Naive B cell (primary cell): Measurements from ENCODE around the gene FARP1. TPM values are rescaled to one million over a fixed set of nuclear protein-coding genes. Genes with fewer than 3 reads are reported as not detected.

Source experiments
- ATAC-seq, 2 donors: fragments of 150-1000 bp; cut with Tn5 transposase; 2 replicates each; pipeline ENCODE4 v1.10.0; 2021; ENCODE audit warnings: low read depth in 2 of 2, mild to moderate bottlenecking in 2 of 2, moderate library complexity in 2 of 2
- DNase-seq: peaks from one replicate; pipeline ENCODE4 v3.0.0; 2022
- H3K27ac Mint-ChIP-seq, 6 donors: one replicate each; pipeline ENCODE4 v1.8.0; 2020 to 2022; ENCODE audit warnings: mild to moderate bottlenecking in 6 of 6, mixed read lengths in 6 of 6, moderate library complexity in 5 of 6, inconsistent platforms in 2 of 6
- H3K27me3 Mint-ChIP-seq, 3 donors: one replicate each; pipeline ENCODE4 v1.8.0; 2021 to 2022; ENCODE audit warnings: mixed read lengths in 3 of 3, mild to moderate bottlenecking in 1 of 3
- H3K36me3 Mint-ChIP-seq, 2 donors: one replicate each; pipeline ENCODE4 v1.8.0; 2020 to 2022; ENCODE audit warnings: mixed read lengths in 2 of 2, inconsistent platforms in 1 of 2, mild to moderate bottlenecking in 1 of 2
- H3K4me1 Mint-ChIP-seq, 3 donors: one replicate each; pipeline ENCODE4 v1.8.0; 2020 to 2022; ENCODE audit warnings: mixed read lengths in 3 of 3, inconsistent platforms in 1 of 3, mild to moderate bottlenecking in 1 of 3, moderate library complexity in 1 of 3
- H3K4me3 Mint-ChIP-seq, 8 donors: one replicate each; pipeline ENCODE4 v1.8.0; 2020 to 2022; ENCODE audit warnings: mild to moderate bottlenecking in 8 of 8, mixed read lengths in 8 of 8, moderate library complexity in 8 of 8, inconsistent platforms in 2 of 8
- H3K9me3 Mint-ChIP-seq, 7 donors: one replicate each; pipeline ENCODE4 v1.8.0; 2020 to 2022; ENCODE audit warnings: mixed read lengths in 7 of 7, mild to moderate bottlenecking in 5 of 7, inconsistent platforms in 2 of 7, moderate library complexity in 1 of 7
- polyA plus RNA-seq, 6 donors: library from polyadenylated mRNA; unstranded; fragments of 300-500 nt; fragmentation: Illumina TruSeq; gene quantifications; one replicate each; pipeline ENCODE4 v1.2.3, GENCODE V29; 2021; ENCODE audit warnings: low read depth in 6 of 6

Gene FARP1
- polyA plus RNA-seq, 6 donors from 2014 or later, result 0.44 to 1.2 (median 0.86) TPM; not detected in 1

- Mint-ChIP-seq H3K4me1 (no peaks in the 10 kb centered on the region), H3K27ac (no peak overlapping the region), H3K4me3 (no peak overlapping the region), H3K27me3 (peaks cover 29 to 36% (median 29%) of the 10 kb centered on the region in 3 donors), H3K9me3 (peaks cover 0 to 21% (median 13%) of the 10 kb centered on the region in 7 donors), H3K36me3 (peaks cover 0 to 7% of the 10 kb centered on the region in 2 donors)
- DNase-seq (no peak), ATAC-seq (no peak)
Observed at GRCh38 chr13:98335721-98336120, 192.8 kb downstream of the FARP1 start.

GRCh38 chr13:98338310-98338709 is 195.4 kb downstream of the FARP1 start:
- no peak for ATAC-seq
- peaks cover 0 to 21% (median 13%) of the 10 kb centered on the region in 7 donors for H3K9me3 Mint-ChIP-seq
- H3K27ac Mint-ChIP-seq, result peak overlapping the region in 1 of 6 donors; percentile 16
- DNase-seq, result no peak
- H3K36me3 Mint-ChIP-seq, result peaks cover 0 to 7% of the 10 kb centered on the region in 2 donors
- H3K4me3 Mint-ChIP-seq, result no peak overlapping the region
- no peaks in the 10 kb centered on the region for H3K4me1 Mint-ChIP-seq
- peaks cover 29 to 31% (median 29%) of the 10 kb centered on the region in 3 donors for H3K27me3 Mint-ChIP-seq

- H3K4me1 Mint-ChIP-seq, result no peaks in the 10 kb centered on the region
- ATAC-seq, result no peak
Observed at GRCh38 chr13:98339684-98340425, 197.0 kb downstream of the FARP1 start.

GRCh38 chr13:98342953-98343352 is 200.1 kb downstream of the FARP1 start:
- no peaks in the 10 kb centered on the region for H3K4me1 Mint-ChIP-seq
- no peaks in the 10 kb centered on the region for H3K36me3 Mint-ChIP-seq
- ATAC-seq (no peak), DNase-seq (no peak)
- H3K9me3 Mint-ChIP-seq, result no peaks in the 10 kb centered on the region
- H3K27ac Mint-ChIP-seq, result peak overlapping the region in 1 of 6 donors; percentile 54
- H3K4me3 Mint-ChIP-seq, result peak overlapping the region in 1 of 8 donors; percentile 7
- peaks cover 17 to 21% (median 19%) of the 10 kb centered on the region in 3 donors for H3K27me3 Mint-ChIP-seq

More at GRCh38 chr13:98339684-98340425, 197.0 kb downstream of the FARP1 start:
- Mint-ChIP-seq H3K27ac (no peak overlapping the region), H3K9me3 (peaks cover 0 to 12% (median 8%) of the 10 kb centered on the region in 7 donors), H3K36me3 (peaks cover 0 to 5% of the 10 kb centered on the region in 2 donors), H3K4me3 (no peak overlapping the region), H3K27me3 (peaks cover 20 to 33% (median 27%) of the 10 kb centered on the region in 3 donors)
- DNase-seq, result no peak

- H3K9me3 Mint-ChIP-seq, result no peaks in the 10 kb centered on the region
- H3K27me3 Mint-ChIP-seq, result peaks cover 14 to 17% (median 16%) of the 10 kb centered on the region in 3 donors
- DNase-seq (no peak), ATAC-seq (no peak)
- H3K4me3 Mint-ChIP-seq, result no peak overlapping the region
- no peaks in the 10 kb centered on the region for H3K36me3 Mint-ChIP-seq
- H3K27ac Mint-ChIP-seq, result no peak overlapping the region
- H3K4me1 Mint-ChIP-seq, result no peaks in the 10 kb centered on the region
Observed at GRCh38 chr13:98343461-98343860, 200.6 kb downstream of the FARP1 start.

- no peak overlapping the region for H3K4me3 Mint-ChIP-seq
- peaks cover 8 to 16% (median 12%) of the 10 kb centered on the region in 3 donors for H3K27me3 Mint-ChIP-seq
- no peaks in the 10 kb centered on the region for H3K9me3 Mint-ChIP-seq
- no peaks in the 10 kb centered on the region for H3K36me3 Mint-ChIP-seq
- no peak overlapping the region for H3K27ac Mint-ChIP-seq
- no peaks in the 10 kb centered on the region for H3K4me1 Mint-ChIP-seq
- DNase-seq (no peak), ATAC-seq (no peak)
Observed at GRCh38 chr13:98344392-98344791, 201.5 kb downstream of the FARP1 start.

- DNase-seq, result no peak
- H3K36me3 Mint-ChIP-seq, result no peaks in the 10 kb centered on the region
Observed at GRCh38 chr13:98345107-98345935, 202.4 kb downstream of the FARP1 start.

GRCh38 chr13:98346904-98347636 is 204.2 kb downstream of the FARP1 start:
- DNase-seq (no peak), ATAC-seq (no peak)
- no peaks in the 10 kb centered on the region for H3K36me3 Mint-ChIP-seq
- H3K9me3 Mint-ChIP-seq, result no peaks in the 10 kb centered on the region
- H3K27ac Mint-ChIP-seq, result no peak overlapping the region
- peaks cover 8 to 15% (median 11%) of the 10 kb centered on the region in 3 donors for H3K27me3 Mint-ChIP-seq
- no peaks in the 10 kb centered on the region for H3K4me1 Mint-ChIP-seq
- no peak overlapping the region for H3K4me3 Mint-ChIP-seq

More at GRCh38 chr13:98345107-98345935, 202.4 kb downstream of the FARP1 start:
- no peaks in the 10 kb centered on the region for H3K4me1 Mint-ChIP-seq
- H3K9me3 Mint-ChIP-seq, result no peaks in the 10 kb centered on the region
- peaks cover 8 to 17% (median 13%) of the 10 kb centered on the region in 3 donors for H3K27me3 Mint-ChIP-seq
- no peak overlapping the region for H3K27ac Mint-ChIP-seq
- H3K4me3 Mint-ChIP-seq, result no peak overlapping the region
- no peak for ATAC-seq

- H3K9me3 Mint-ChIP-seq, result no peaks in the 10 kb centered on the region
- peaks cover 8 to 15% (median 11%) of the 10 kb centered on the region in 3 donors for H3K27me3 Mint-ChIP-seq
- no peak overlapping the region for H3K27ac Mint-ChIP-seq
- H3K36me3 Mint-ChIP-seq, result no peaks in the 10 kb centered on the region
- no peak for ATAC-seq
- H3K4me1 Mint-ChIP-seq, result no peaks in the 10 kb centered on the region
- no peak overlapping the region for H3K4me3 Mint-ChIP-seq
- DNase-seq, result no peak
Observed at GRCh38 chr13:98347756-98348155, 204.9 kb downstream of the FARP1 start.

GRCh38 chr13:98348466-98349200 is 205.7 kb downstream of the FARP1 start:
- no peak overlapping the region for H3K27ac Mint-ChIP-seq
- no peaks in the 10 kb centered on the region for H3K36me3 Mint-ChIP-seq
- no peak overlapping the region for H3K4me3 Mint-ChIP-seq
- H3K27me3 Mint-ChIP-seq, result peaks cover 5 to 15% (median 8%) of the 10 kb centered on the region in 3 donors
- no peak for DNase-seq
- H3K4me1 Mint-ChIP-seq, result no peaks in the 10 kb centered on the region
- no peaks in the 10 kb centered on the region for H3K9me3 Mint-ChIP-seq
- ATAC-seq, result no peak

GRCh38 chr13:98349731-98350305 is 206.9 kb downstream of the FARP1 start:
- Mint-ChIP-seq H3K27me3 (peaks cover 0 to 6% (median 5%) of the 10 kb centered on the region in 3 donors), H3K36me3 (no peaks in the 10 kb centered on the region), H3K4me3 (no peak overlapping the region), H3K4me1 (no peaks in the 10 kb centered on the region), H3K27ac (no peak overlapping the region), H3K9me3 (no peaks in the 10 kb centered on the region)
- DNase-seq (no peak), ATAC-seq (no peak)

GRCh38 chr13:98350746-98351330 is 207.9 kb downstream of the FARP1 start:
- Mint-ChIP-seq H3K36me3 (no peaks in the 10 kb centered on the region), H3K4me3 (no peak overlapping the region), H3K9me3 (no peaks in the 10 kb centered on the region), H3K27ac (no peak overlapping the region), H3K27me3 (peaks cover 0 to 6% (median 5%) of the 10 kb centered on the region in 3 donors), H3K4me1 (no peaks in the 10 kb centered on the region)
- no peak for DNase-seq
- ATAC-seq, result no peak
